Measurements from ENCODE around the gene C15orf40.
"Not testable (repeated sequence)": the region's sequence is repeated elsewhere in the genome, so short reads cannot be mapped to it uniquely, and the experiment has no call there.

The C15orf40 gene

GRCh38 chr15:83011271-83012075 lies at the start of gene C15orf40:
C15orf40 (minus strand) TSS chr15:83011639; CDS start chr15:83011607, 32 bp downstream.
- peak; percentile 78 for DNase-seq (ENCODE audit: low spot score)

- no peak for DNase-seq (ENCODE audit: low spot score)
These were observed 46.4 kb upstream of the C15orf40 start for GRCh38 chr15:83057696-83058376.

- DNase-seq (ENCODE audit: low spot score) = no peak
These were observed 45.6 kb upstream of the C15orf40 start for GRCh38 chr15:83057002-83057401.

GRCh38 chr15:83053151-83053550 lies 41.7 kb upstream of the C15orf40 start:
- DNase-seq (ENCODE audit: low spot score) = no peak

- no peak for DNase-seq (ENCODE audit: low spot score)
These were observed 35.2 kb upstream of the C15orf40 start for GRCh38 chr15:83046558-83047127.

GRCh38 chr15:83044156-83044555 lies 32.7 kb upstream of the C15orf40 start:
- no peak for DNase-seq (ENCODE audit: low spot score)

- DNase-seq (ENCODE audit: low spot score) = no peak
These were observed 27.8 kb upstream of the C15orf40 start for GRCh38 chr15:83039206-83039605.

GRCh38 chr15:83036253-83036652 lies 24.8 kb upstream of the C15orf40 start:
- no peak for DNase-seq (ENCODE audit: low spot score)

- not testable (repeated sequence) for DNase-seq (ENCODE audit: low spot score)
These were observed 19.8 kb upstream of the C15orf40 start for GRCh38 chr15:83031234-83031633.

GRCh38 chr15:83030021-83030420 lies 18.6 kb upstream of the C15orf40 start:
- no peak for DNase-seq (ENCODE audit: low spot score)

- no peak for DNase-seq (ENCODE audit: low spot score)
These were observed 7.0 kb upstream of the C15orf40 start for GRCh38 chr15:83018436-83018835.

- DNase-seq (ENCODE audit: low spot score) = no peak
These were observed 5.5 kb upstream of the C15orf40 start for GRCh38 chr15:83016906-83017305.

GRCh38 chr15:83015361-83015760 lies 3.9 kb upstream of the C15orf40 start:
- DNase-seq (ENCODE audit: low spot score) = no peak

- DNase-seq (ENCODE audit: low spot score) = no peak
These were observed 2.8 kb upstream of the C15orf40 start for GRCh38 chr15:83014205-83014653.

- DNase-seq (ENCODE audit: low spot score) = no peak
These were observed 1.2 kb upstream of the C15orf40 start for GRCh38 chr15:83012636-83013035.

- no peak for DNase-seq (ENCODE audit: low spot score)
These were observed 612 bp upstream of the C15orf40 start for GRCh38 chr15:83012076-83012426.

GRCh38 chr15:83010709-83011270 lies 649 bp downstream of the C15orf40 start:
- DNase-seq (ENCODE audit: low spot score) = peak; percentile 66

GRCh38 chr15:83000672-83001031 lies 10.8 kb downstream of the C15orf40 start:
- DNase-seq (ENCODE audit: low spot score) = not testable (repeated sequence)

- peak; percentile 48 for DNase-seq (ENCODE audit: low spot score)
These were observed 11.4 kb downstream of the C15orf40 start for GRCh38 chr15:82999905-83000671.

GRCh38 chr15:82999426-82999825 lies 12.0 kb downstream of the C15orf40 start:
- no peak for DNase-seq (ENCODE audit: low spot score)

GRCh38 chr15:82995938-82996337 lies 15.5 kb downstream of the C15orf40 start:
- no peak for DNase-seq (ENCODE audit: low spot score)

- no peak for DNase-seq (ENCODE audit: low spot score)
These were observed 16.4 kb downstream of the C15orf40 start for GRCh38 chr15:82995076-82995475.
